SK-N-SH (cell line): ENCODE data around the gene EN2.

Experiments used
- RAD21 ChIP-seq: IDR thresholded peaks from 2 replicates; pipeline ENCODE4 v1.6.1; 2012; ENCODE audit warnings: mild to moderate bottlenecking, low read length
- TF ChIP-seq, protein P1 (sequence below): fragments of 200-600 bp; sonication (generic); IDR thresholded peaks from 2 replicates; pipeline ENCODE4 v1.6.1; 2017; ENCODE audit warnings: antibody characterized with exemption, mild to moderate bottlenecking, moderate library complexity

DNA sequence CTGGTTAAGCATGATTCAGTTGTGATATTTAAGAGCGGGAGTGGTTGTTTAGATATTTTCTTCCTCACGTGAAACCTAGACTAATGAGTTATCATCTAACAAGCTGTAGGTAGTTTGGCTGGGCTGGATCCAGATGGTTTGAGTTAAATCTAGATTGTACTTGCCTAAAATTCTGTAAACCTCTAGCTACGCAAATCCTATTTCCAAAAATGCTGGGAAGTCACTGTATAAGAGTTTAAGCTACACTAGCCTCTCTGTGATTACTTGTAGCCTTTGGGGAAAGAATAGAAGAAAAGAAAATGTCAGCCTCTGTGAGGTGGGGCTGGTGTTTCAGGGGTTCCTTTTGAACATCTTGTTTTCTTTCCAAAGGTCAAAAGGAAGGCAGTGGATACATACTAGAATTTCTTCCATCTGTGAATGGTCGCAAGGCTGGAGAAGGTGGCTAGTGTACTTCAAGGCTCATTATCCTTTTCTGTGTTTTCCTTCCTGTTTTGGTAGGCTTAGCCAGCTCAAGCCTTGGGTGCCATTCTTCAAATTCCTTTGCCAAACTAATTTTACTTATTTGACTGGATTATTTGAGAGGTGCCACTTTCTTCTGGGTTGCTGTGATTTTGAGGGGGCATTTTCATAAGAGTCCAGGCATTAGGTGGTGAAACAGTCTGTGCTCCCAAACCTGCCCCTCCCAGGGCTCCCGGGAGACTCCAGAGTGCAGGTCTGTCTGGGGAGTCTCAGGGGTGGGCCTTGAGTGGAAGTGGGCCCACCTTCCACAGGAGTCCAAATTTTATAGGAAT is 5.2 kb upstream of the EN2 start:
- no peak for TF ChIP-seq RAD21
- TF ChIP-seq, protein P1, sequence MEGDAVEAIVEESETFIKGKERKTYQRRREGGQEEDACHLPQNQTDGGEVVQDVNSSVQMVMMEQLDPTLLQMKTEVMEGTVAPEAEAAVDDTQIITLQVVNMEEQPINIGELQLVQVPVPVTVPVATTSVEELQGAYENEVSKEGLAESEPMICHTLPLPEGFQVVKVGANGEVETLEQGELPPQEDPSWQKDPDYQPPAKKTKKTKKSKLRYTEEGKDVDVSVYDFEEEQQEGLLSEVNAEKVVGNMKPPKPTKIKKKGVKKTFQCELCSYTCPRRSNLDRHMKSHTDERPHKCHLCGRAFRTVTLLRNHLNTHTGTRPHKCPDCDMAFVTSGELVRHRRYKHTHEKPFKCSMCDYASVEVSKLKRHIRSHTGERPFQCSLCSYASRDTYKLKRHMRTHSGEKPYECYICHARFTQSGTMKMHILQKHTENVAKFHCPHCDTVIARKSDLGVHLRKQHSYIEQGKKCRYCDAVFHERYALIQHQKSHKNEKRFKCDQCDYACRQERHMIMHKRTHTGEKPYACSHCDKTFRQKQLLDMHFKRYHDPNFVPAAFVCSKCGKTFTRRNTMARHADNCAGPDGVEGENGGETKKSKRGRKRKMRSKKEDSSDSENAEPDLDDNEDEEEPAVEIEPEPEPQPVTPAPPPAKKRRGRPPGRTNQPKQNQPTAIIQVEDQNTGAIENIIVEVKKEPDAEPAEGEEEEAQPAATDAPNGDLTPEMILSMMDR: no peak
